Loucy (cell line): Measurements from ENCODE around the gene MYO1F.

ENCODE experiments used
- CTCF ChIP-seq: fragments of 200-600 bp; sonication (generic); conservative IDR thresholded peaks from 2 replicates; pipeline ENCODE4 v1.5.1; 2014; ENCODE audit warnings: mild to moderate bottlenecking, antibody characterized with exemption, low read length
- EZH2phosphoT487 ChIP-seq: fragments of 200-600 bp; IDR thresholded peaks from 2 replicates; pipeline ENCODE4 v1.6.1; 2018; ENCODE audit warnings: antibody characterized with exemption, mild to moderate bottlenecking, moderate library complexity, borderline replicate concordance

- TF ChIP-seq CTCF = no peak
- TF ChIP-seq EZH2phosphoT487 = no peak
Observed at GRCh38 chr19:8573316-8573715, 3.9 kb downstream of the MYO1F start.
